DND-41 (cell line): ENCODE measurements around the gene C1orf167.

Experiments used
- ATAC-seq: fragments of 200-7000 bp; cut with Tn5 transposase; 3 replicates; pipeline ENCODE4 v1.9.1; 2021; ENCODE audit warnings: low read depth; ENCODE audit not compliant: insufficient read depth
- DNase-seq: peaks from one replicate; pipeline ENCODE4 v3.0.0-alpha.2; 2020
- H2AFZ ChIP-seq: 2 replicates; pipeline ENCODE4 v1.6.0; 2012; ENCODE audit warnings: low read depth, low read length
- H3K27ac ChIP-seq: 2 replicates; pipeline ENCODE4 v1.5.1; 2012; ENCODE audit warnings: low read length, inconsistent platforms
- H3K27me3 ChIP-seq: fragments of 200-600 bp; sonication (generic); 2 replicates; pipeline ENCODE4 v1.6.0; 2012; ENCODE audit warnings: low read length, mild to moderate bottlenecking, inconsistent platforms; ENCODE audit not compliant: insufficient read depth, poor library complexity
- H3K36me3 ChIP-seq: 2 replicates; pipeline ENCODE4 v1.5.1; 2012; ENCODE audit warnings: low read length, inconsistent platforms; ENCODE audit not compliant: insufficient read depth
- H3K4me1 ChIP-seq: 2 replicates; pipeline ENCODE4 v1.5.1; 2012; ENCODE audit warnings: mild to moderate bottlenecking, low read length; ENCODE audit not compliant: insufficient read depth
- H3K4me2 ChIP-seq: 2 replicates; pipeline ENCODE4 v1.6.0; 2012; ENCODE audit warnings: mild to moderate bottlenecking, moderate library complexity, low read length, inconsistent platforms; ENCODE audit not compliant: insufficient read depth
- H3K4me3 ChIP-seq, 2 experiments: fragments of 200-600 bp in 1 of 2; shearing (Covaris generic) in 1 of 2; 2 replicates each; pipeline ENCODE4 v1.5.1; 2012 to 2016; ENCODE audit warnings: inconsistent platforms in 2 of 2, low read length in 2 of 2, mild to moderate bottlenecking in 2 of 2, low read depth in 1 of 2, moderate library complexity in 1 of 2
- H3K79me2 ChIP-seq: 2 replicates; pipeline ENCODE4 v1.6.0; 2012; ENCODE audit warnings: low read length, inconsistent platforms; ENCODE audit not compliant: insufficient read depth
- H3K9ac ChIP-seq: 2 replicates; pipeline ENCODE4 v1.6.0; 2012; ENCODE audit warnings: low read depth, mild to moderate bottlenecking, inconsistent platforms, low read length, moderate library complexity
- H3K9me3 ChIP-seq: 2 replicates; pipeline ENCODE4 v1.5.1; 2012; ENCODE audit warnings: low read length, moderate library complexity, mild to moderate bottlenecking, inconsistent platforms; ENCODE audit not compliant: insufficient read depth, severe bottlenecking
- H4K20me1 ChIP-seq: 2 replicates; pipeline ENCODE4 v1.6.0; 2012; ENCODE audit warnings: low read length; ENCODE audit not compliant: insufficient read depth
- CTCF ChIP-seq: IDR thresholded peaks from 2 replicates; pipeline ENCODE4 v1.5.1; 2012; ENCODE audit warnings: borderline replicate concordance, low read length, moderate library complexity, mild to moderate bottlenecking; ENCODE audit not compliant: poor library complexity, severe bottlenecking; ENCODE audit errors: extremely low read depth
- EZH2 ChIP-seq: IDR thresholded peaks from 3 replicates; pipeline ENCODE4 v1.6.1; 2012; ENCODE audit warnings: borderline replicate concordance, low read depth, mild to moderate bottlenecking, moderate library complexity, low read length, inconsistent platforms; ENCODE audit not compliant: severe bottlenecking

Gene C1orf167

GRCh38 chr1:11792106-11792505, 30.1 kb downstream of the C1orf167 start:
- H3K27ac ChIP-seq = no peak overlapping the region
- no peak overlapping the region for H2AFZ ChIP-seq
- no peaks in the 10 kb centered on the region for H4K20me1 ChIP-seq
- H3K36me3 ChIP-seq = peaks cover 23% of the 10 kb centered on the region
- no peak overlapping the region for H3K9ac ChIP-seq
- TF ChIP-seq CTCF (no peak), EZH2 (no peak)
- H3K79me2 ChIP-seq = no peaks in the 10 kb centered on the region
- H3K27me3 ChIP-seq = no peaks in the 10 kb centered on the region
- H3K9me3 ChIP-seq = no peaks in the 10 kb centered on the region
- ATAC-seq (no peak), DNase-seq (no peak)
- H3K4me3 ChIP-seq = no peak overlapping the region
- H3K4me2 ChIP-seq = no peak overlapping the region
- no peaks in the 10 kb centered on the region for H3K4me1 ChIP-seq

GRCh38 chr1:11793819-11794218, 31.8 kb downstream of the C1orf167 start:
- Histone ChIP-seq H2AFZ (no peak overlapping the region), H3K27ac (no peak overlapping the region), H3K9ac (no peak overlapping the region), H3K4me3 (no peak overlapping the region), H4K20me1 (no peaks in the 10 kb centered on the region), H3K4me2 (no peak overlapping the region), H3K79me2 (no peaks in the 10 kb centered on the region), H3K4me1 (no peaks in the 10 kb centered on the region), H3K36me3 (peaks cover 23% of the 10 kb centered on the region), H3K9me3 (no peaks in the 10 kb centered on the region), H3K27me3 (no peaks in the 10 kb centered on the region)
- DNase-seq (no peak), ATAC-seq (no peak)
- TF ChIP-seq CTCF = no peak
- TF ChIP-seq EZH2 = no peak

GRCh38 chr1:11794446-11795237, 32.6 kb downstream of the C1orf167 start:
- H3K36me3 ChIP-seq = peaks cover 23% of the 10 kb centered on the region
- TF ChIP-seq EZH2 (no peak), CTCF (no peak)
- no peaks in the 10 kb centered on the region for H3K4me1 ChIP-seq

More at GRCh38 chr1:11794446-11795237, 32.6 kb downstream of the C1orf167 start:
- H3K79me2 ChIP-seq = no peaks in the 10 kb centered on the region
- no peak overlapping the region for H3K4me2 ChIP-seq
- H3K9me3 ChIP-seq = no peaks in the 10 kb centered on the region
- no peak overlapping the region for H3K27ac ChIP-seq
- H4K20me1 ChIP-seq = no peaks in the 10 kb centered on the region
- no peak overlapping the region for H2AFZ ChIP-seq
- no peaks in the 10 kb centered on the region for H3K27me3 ChIP-seq
- ATAC-seq = no peak
- no peak overlapping the region for H3K4me3 ChIP-seq
- no peak for DNase-seq
- no peak overlapping the region for H3K9ac ChIP-seq
